UCSD-AML1 (cell line): ENCODE results near the gene FRYL.
A peak's percentile ranks its signal among the peaks of the same experiment; 100 is the strongest.
"Not testable (repeated sequence)": the region's sequence is repeated elsewhere in the genome, so short reads cannot be mapped to it uniquely, and the experiment has no call there.

Experiments used
- DNase-seq: peaks from one replicate; lab custom pipeline; 2025; ENCODE audit not compliant: unreplicated experiment; lab: John Stamatoyannopoulos, UW

Gene FRYL

GRCh38 chr4:48786549-48786948, 6.5 kb upstream of the FRYL start:
- no peak for DNase-seq

- no peak for DNase-seq
Observed at GRCh38 chr4:48785302-48785701, 5.2 kb upstream of the FRYL start.

GRCh38 chr4:48781968-48782367, 1.9 kb upstream of the FRYL start:
- DNase-seq: no peak

- no peak for DNase-seq
Observed at GRCh38 chr4:48780865-48781214, 761 bp upstream of the FRYL start.

GRCh38 chr4:48779095-48779997, 733 bp downstream of the FRYL start:
- DNase-seq: peak; percentile 79

GRCh38 chr4:48778431-48779094, 1.5 kb downstream of the FRYL start:
- DNase-seq: no peak

GRCh38 chr4:48777739-48778138, 2.3 kb downstream of the FRYL start:
- no peak for DNase-seq

GRCh38 chr4:48774760-48775710, 5.0 kb downstream of the FRYL start:
- no peak for DNase-seq

GRCh38 chr4:48772556-48772955, 7.5 kb downstream of the FRYL start:
- DNase-seq: no peak

- no peak for DNase-seq
Observed at GRCh38 chr4:48767055-48767929, 12.8 kb downstream of the FRYL start.

GRCh38 chr4:48766131-48766792, 13.8 kb downstream of the FRYL start:
- DNase-seq: no peak

- no peak for DNase-seq
Observed at GRCh38 chr4:48762408-48762807, 17.7 kb downstream of the FRYL start.

- no peak for DNase-seq
Observed at GRCh38 chr4:48761286-48761685, 18.8 kb downstream of the FRYL start.

GRCh38 chr4:48758703-48759102, 21.4 kb downstream of the FRYL start:
- DNase-seq: not testable (repeated sequence)

GRCh38 chr4:48756689-48757220, 23.3 kb downstream of the FRYL start:
- DNase-seq: no peak

GRCh38 chr4:48755281-48755680, 24.8 kb downstream of the FRYL start:
- DNase-seq: no peak

- no peak for DNase-seq
Observed at GRCh38 chr4:48753159-48753558, 26.9 kb downstream of the FRYL start.

- DNase-seq: no peak
Observed at GRCh38 chr4:48752726-48753125, 27.4 kb downstream of the FRYL start.

GRCh38 chr4:48752246-48752645, 27.8 kb downstream of the FRYL start:
- no peak for DNase-seq
